Stimulated activated CD8-positive, alpha-beta memory T cell treated with anti-CD3 and anti-CD28 coated beads, Interleukin-7, amount 100 ng/mL, for 24 hours (primary cell): ENCODE data around the gene CASS4.
A peak's percentile ranks its signal among the peaks of the same experiment; 100 is the strongest.

ENCODE experiments used
- DNase-seq: peaks from one replicate; pipeline ENCODE4 v3.0.0-alpha.2; 2020; ENCODE audit warnings: low read depth

Gene CASS4

DNA sequence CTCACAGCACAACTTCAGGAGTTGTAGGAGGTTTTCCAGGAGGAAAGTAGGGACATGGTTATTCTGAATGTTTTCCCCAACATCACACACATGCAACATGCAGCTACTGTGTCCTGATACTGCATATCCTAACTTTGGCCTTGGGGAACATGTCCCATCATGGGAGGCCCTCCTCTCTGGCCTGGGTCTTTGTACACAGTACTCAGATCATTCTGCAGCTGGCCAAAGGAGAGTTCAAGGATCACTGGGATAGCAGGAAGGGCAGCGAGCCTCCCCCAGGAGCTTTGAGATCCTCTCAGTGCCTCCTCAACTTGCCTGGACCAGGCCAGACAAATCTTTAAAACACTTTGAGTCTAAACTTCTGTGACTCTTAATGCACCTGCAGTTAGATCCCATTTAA is 12.9 kb downstream of the CASS4 start:
- DNase-seq, result no peak

DNA sequence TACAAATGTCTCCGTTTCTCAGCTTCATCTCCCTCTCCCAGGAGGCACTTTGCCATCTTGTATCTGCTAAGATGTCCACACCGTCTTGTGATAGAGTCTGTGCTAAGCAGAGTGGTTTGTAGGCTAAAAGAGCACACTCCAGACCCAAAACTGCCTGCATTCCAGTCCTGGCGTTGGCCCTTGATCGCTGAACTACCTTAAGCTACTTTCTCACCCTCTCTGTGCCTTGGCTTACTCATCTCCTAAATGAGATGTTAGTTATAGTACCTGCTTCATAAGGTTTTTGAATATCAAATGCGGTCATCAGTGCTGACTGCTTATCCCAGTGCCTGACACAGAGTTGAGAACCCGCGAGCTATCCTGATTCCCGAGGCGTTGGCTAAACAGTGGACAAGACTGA is 14.0 kb downstream of the CASS4 start:
- DNase-seq, result no peak

DNA sequence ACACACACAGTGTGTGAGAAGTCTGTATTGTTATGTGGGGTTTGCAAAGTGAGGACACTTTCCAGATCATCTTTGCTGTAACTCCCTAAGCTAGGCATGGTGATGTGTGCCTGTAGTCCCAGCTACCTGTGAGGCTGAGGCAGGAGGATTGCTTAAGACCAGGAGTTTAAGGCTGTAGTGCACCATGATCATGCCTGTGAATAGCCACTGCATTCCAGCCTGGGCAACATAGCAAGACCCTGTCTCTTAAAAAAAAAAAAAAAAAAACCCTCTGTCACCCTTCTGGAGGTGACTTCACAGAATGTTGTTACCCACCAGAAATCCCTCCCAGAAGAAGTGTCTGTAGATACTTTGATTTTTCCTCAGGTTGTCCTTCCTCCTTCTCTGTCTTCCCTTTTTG is 14.9 kb downstream of the CASS4 start:
- DNase-seq, result no peak

DNA sequence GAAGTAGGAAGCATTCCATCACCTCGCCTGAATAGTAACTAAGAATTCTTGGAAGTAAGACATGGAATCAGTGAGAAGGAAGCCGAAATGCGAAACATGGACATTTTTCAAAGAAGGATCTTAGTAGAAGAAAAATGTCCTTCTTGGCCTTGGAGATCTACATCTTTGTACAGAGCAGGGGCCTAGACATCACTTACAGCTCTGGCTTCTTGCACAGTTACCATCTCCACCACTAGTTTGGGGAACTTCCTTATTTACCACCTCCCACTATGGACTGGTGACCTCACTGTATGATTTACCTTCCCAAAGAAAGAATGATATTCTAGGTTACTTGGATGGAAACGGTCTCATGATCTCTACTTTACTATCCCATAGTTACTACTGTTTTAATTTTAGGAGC is 15.7 kb downstream of the CASS4 start:
- no peak for DNase-seq

GRCh38 chr20:56428410-56428809 is 16.4 kb downstream of the CASS4 start:
- DNase-seq, result no peak

DNA sequence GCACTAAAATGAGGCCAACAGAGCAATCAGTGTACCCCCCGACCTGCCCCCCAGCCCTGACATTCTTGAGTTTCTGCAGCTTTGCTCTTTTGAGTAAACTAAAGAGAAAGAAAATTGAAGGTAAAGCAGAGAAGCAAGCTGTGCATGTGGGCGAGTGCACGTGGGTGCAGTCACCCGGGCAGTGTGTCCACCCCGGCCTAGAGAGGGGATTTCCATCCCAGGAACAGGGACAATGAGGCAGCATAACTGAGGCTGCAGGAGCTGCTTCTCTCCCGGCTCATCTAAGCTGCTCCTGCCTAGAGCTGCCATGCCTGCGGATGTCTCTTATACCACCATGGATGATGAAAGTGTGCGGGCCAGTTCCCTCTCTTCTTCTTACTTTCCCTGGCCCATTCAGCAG is 16.8 kb downstream of the CASS4 start:
- no peak for DNase-seq

DNA sequence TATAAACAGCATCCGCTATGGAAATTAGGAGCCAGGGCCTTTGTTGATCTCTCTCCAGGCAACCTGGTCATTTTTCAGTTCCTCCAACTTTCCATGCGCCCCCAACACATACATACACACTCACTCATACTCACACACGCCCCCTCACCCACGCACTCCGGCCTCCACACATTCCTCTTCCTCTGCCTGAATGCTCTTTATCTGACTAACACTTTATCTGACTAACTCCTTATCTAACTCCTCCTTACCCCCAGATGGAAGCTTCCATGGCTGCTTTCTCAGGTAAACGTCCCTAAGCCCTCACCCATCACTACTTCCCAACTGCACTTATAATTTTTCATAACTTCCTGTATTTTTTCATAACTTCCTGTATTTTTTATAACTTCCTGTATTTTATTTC is 17.4 kb downstream of the CASS4 start:
- DNase-seq, result peak; percentile 30

DNA sequence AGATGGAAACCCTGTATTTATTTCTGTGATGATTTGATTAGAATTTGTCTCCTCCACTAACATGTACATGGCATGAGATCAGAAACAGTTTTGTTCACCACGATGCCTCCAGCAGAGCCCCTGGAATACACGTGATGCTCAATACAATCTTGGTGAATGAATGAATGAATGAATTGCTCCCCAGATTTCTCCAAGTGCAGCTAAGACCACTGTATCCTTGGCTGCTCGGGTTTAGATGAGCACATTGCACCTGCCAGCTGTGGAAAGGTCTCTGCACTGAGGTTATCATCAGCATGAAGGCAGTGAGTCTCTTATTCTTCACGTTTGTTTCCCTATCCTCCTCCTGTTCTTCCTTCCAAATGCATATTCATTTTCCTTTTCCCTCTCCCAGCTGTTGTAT is 17.9 kb downstream of the CASS4 start:
- DNase-seq, result no peak

- DNase-seq, result no peak
Observed at GRCh38 chr20:56430461-56430860, 18.4 kb downstream of the CASS4 start.

DNA sequence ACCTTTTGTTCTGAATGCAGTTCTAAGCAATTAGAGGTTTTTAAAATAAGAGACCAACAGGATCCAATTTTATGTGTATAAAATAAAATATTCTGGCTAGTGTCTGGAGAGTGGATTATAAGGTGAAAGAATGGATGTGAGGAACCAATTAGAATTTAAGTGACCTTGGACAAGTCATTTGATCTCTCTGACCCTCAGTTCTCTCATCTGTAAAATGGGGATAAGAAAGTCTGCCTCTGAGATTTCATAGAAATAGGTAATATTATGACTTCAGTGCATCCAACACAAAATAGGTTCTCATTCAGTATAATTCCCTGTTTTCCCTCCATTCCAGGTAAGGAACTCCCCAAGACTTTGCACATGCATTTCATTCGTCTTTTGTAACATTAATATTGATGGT is 18.9 kb downstream of the CASS4 start:
- DNase-seq, result no peak

DNA sequence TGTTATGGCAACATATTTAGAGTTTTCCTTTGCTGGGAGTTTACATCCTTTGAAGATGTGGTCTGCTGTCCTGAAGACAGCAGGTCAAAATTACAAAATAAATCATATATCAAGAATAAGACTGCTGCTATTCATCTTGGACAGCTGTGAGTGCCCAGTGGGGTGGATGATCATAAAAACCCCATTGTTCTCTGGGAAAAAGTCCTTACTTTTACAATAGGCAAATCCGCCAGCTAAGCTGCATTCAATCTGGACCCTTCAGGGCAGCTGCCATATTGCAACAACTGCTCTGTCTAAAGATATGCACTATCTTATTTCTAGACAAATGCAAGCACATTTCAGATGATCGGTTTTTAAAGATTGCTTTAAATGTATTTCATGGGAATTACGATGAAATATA is 19.4 kb downstream of the CASS4 start:
- no peak for DNase-seq

DNA sequence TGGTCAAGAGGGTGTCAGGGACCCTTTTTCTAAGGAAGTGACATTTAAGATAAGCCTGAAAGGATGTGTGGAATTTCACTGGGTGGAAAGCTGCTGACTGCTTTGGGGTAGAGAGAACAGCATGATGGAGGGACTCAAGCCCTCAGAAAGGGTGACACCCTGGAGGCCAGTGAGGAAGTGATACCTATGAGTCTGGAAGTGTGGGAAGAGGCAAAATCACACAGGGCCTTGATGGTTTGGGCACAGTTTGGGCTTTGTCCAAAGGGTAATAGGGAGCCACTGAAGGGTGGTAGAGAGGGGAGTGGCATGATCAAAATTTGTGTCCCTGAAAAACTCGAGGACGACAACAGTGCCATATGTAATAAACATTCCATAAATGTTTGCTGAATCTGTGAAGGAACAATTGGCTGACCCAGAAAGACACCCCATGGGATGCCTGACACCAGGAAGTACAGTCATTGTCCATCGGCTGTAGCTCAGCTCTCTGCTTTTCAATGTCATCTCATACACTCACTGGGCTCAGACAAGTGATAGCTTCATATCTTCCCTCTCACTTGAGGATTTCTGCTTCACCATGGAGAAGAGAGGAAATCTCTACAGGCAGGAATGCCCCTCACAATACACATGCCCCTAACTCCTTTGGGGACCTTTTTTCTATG is 21.3 kb downstream of the CASS4 start:
- no peak for DNase-seq

DNA sequence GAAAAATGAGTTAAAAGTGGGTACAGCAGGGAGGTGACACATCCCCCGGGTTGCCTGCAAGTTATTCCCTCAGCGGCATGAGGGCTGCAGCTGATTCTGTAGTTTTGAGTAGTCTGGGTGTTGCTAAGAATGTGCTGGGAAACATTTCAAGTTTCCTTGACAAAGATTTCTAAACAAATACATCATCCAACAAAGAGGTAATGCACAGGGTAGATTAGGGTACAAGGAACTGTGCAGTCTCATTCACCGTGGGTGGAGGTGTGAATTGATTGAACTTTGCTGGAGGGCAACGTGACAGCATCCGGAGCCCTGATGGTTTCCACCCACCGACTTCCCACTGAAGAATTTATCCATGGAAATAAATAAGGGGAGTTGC is 21.8 kb downstream of the CASS4 start:
- DNase-seq, result no peak

DNA sequence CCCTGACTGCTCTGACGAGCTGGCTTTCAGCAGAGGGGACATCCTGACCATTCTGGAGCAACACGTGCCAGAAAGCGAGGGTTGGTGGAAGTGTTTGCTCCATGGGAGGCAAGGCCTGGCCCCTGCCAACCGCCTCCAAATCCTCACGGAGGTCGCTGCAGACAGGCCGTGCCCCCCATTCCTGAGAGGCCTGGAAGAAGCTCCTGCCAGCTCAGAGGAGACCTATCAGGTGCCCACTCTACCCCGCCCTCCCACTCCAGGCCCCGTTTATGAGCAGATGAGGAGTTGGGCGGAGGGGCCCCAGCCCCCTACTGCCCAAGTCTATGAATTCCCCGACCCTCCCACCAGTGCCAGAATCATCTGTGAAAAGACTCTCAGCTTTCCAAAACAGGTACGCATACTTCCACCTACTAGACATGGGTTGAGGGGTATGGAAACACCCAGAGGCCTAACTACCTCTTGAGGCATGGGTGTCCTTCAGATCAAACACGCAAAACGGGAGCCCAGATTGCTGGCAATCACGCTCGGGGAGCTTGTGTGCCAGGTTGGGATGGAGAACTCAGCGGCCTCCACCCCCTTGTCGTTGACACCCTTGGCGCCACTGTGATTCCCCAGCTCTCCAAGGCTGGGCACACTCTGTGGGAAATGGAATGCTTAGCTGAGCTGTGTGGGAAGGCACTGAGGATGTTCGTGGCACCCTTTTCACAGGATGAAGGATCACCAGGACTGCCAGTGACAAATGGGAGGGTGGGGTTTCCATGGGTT is 25.3 kb downstream of the CASS4 start:
- DNase-seq, result no peak

DNA sequence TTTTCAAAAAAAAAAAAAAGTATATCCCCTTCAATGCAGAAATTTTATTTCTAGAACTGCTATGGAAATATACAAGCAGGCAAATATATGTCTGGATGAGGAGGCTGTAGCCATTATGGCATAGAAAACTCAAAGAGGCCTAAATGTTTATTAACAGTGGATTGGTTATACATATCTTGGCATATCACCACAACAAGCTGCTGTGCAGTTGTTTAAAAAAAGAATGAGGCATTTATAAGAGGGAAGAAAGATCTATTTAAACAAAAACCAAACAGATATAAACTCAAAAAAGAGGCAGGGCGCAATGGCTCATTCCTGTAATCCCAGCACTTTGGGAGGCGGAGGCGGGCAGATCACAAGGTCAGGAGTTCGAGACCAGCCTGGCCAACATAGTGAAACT is 26.2 kb downstream of the CASS4 start:
- no peak for DNase-seq

- DNase-seq, result no peak
Observed at GRCh38 chr20:56439771-56440291, 27.8 kb downstream of the CASS4 start.

DNA sequence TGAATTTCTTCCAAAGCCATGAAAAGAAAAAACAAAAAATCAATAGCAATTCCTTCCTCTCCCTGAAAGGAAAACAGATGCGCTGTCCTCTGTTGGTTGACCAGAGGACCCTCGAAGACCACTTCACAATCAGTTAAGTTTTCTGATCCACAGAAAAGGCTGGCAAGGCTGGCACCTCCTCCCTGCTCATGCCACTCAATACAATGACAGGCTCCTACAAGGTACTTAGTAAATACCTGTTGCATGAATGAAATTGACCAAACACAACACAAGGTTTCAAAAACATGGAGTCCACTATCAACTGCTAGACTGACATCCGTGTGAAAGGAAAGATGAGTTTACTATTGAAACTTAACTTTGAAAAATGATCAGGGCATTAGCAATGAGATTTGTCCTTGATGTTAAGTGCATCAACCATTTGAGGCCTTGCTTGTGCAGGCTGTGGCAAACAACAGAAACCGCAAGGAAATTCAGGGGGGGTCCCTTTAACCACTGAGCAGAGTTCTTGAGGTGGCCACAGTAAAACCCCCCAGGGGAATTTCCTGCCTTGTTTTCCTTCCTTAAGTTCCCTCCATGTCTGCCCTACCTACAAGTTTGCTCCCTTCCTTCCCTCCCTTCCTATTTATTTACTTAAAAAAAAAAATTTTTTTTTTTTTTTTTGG is 28.4 kb downstream of the CASS4 start:
- peak; percentile 21 for DNase-seq

DNA sequence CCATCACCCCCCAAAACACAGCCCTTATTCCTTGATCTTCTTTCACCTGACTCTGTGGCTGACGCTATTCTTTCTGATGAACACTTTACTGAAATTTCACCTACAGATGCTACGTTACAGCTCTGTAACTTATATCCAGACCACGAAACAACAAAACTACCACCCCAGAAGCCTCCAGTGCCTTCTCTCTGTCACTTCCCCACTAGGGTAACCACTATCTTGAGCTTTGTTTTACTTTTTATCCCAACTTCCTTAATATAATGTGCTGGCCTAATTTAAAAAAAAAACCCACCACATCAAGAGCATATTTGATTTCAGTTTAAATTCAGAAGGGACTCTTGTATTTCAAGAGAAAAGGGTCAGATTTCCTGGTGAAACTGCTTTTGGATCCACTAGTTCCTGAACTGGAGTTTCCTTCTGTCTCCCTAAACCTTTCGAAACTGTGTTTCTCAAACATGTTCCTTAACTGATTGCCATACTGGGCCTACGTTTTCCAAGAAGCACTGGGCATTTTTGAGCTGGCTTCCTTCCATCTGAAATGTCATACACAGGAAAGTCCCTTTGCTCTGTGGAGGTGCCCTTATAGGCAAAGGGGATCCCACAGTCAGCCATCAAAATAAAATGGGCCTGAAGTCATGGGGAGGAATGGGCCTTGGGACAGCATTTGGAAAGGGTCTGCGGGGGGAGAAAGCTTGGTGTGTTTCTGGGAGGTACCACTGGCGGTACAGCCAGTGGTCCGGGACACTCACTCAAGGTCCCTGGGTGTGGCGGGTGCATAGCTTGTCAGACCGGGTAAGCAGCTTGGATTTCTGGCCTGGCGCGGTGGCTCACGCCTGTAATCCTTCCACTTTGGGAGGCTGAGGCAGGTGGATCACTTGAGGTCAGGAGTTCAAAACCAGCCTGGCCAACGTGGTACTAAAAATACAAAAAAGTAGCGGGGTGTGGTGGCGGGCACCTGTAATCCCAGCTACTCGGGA is 30.6 kb downstream of the CASS4 start:
- DNase-seq, result no peak

DNA sequence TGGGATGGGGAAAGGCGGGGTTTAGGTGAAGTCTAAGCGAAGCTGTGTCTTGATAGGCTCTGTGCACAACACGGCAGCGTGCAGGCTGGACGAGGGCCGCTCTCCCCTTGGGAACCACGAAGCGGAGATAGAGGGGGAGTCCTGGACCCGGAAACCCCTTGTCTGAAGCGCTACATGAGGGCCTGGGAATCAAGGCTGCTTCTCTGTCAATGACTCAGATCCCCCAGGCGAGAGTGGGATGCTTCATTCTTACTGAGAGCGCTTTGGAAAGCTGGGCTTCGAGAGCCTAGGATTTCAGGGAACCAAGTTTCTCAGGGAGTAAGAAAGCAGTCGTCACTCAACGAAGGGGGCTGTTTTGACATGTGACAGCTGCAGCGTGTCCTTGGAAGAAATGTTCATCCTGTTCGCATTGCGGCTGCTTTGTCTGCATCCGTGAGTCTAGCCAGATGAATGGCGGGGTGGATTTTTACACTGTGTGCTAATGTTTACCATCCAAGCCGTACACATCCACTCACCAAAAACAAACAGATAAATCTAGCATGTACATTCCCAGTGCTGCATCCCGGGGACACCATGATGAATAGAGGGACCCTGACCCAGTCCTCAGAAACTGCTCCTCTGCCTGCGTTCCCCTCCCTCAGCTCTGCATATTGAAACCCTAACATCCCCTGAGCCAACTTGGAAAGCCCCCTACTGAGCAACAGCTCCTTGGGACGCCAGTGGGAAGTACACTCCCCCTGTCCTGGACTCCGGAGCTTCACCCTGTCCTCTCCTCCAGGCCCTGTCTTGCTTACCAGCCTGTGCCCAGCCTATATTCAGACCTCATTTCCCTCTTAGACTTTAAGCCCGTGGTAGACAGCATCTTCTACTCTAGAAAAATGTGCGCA is 31.8 kb downstream of the CASS4 start:
- DNase-seq, result no peak

DNA sequence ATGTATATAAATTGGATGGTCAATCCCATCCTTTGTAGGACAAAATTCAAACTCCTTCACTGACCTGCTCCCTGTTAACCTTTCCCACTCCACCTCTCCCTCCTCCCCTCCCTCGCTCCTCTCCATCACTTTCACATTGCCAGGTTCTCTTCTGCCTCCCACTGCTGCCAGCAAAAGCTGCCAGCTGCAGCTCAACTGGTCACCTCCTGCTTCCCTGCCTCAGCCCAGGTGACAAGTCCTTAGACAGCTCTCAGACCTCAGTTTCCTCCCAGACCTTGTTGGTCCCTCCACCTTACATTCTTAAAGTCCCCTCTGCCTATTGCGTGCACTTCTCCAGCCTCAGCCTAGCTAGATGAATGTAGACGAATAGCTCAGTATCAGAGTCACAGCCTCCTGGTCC is 33.1 kb downstream of the CASS4 start:
- DNase-seq, result no peak

- DNase-seq, result no peak
Observed at GRCh38 chr20:56445540-56445939, 33.5 kb downstream of the CASS4 start.
